B cell (primary cell): ENCODE results near the gene PRR14. TPM values are rescaled to one million over a fixed set of nuclear protein-coding genes. Genes with fewer than 3 reads are reported as not detected.

ENCODE experiments used
- ATAC-seq: fragments of 200-7000 bp; cut with Tn5 transposase; one replicate; pipeline ENCODE4 v1.10.0; 2021; ENCODE audit warnings: low read depth, mild to moderate bottlenecking, moderate number of reproducible peaks, moderate library complexity
- CTCF ChIA-PET: fragments of 350-600 bp; sonication (Branson Sonifier 250); formaldehyde crosslinking; loops from one replicate; lab custom pipeline; 2021; ENCODE audit warnings: antibody characterized with exemption, inconsistent platforms; lab: Charles Lee
- POLR2A ChIA-PET: fragments of 350-600 bp; sonication (Branson Sonifier 250); formaldehyde crosslinking; loops from one replicate; lab custom pipeline; 2021; ENCODE audit warnings: antibody characterized with exemption; lab: Charles Lee
- DNase-seq: peaks from one replicate; pipeline ENCODE4 v3.0.0; 2013
- H2AFZ ChIP-seq: 2 replicates; pipeline ENCODE4 v1.6.1; 2012; ENCODE audit warnings: mild to moderate bottlenecking, low read depth, low read length; ENCODE audit not compliant: insufficient read depth, poor library complexity, severe bottlenecking
- H3K27ac ChIP-seq, 2 donors: 1 replicate in 1 of 2; 2 replicates in 1 of 2; pipeline ENCODE4 v1.5.1; 2012 to 2013; ENCODE audit warnings: low read length in 2 of 2, mild to moderate bottlenecking in 2 of 2, moderate library complexity in 1 of 2
- H3K27me3 ChIP-seq, 4 experiments: fragments of 200-600 bp in 1 of 4; sonication (generic) in 1 of 4; replicated peaks in 1 of 4; 1 replicate in 2 of 4; 2 replicates in 2 of 4; pipeline versions ENCODE4 v1.6.1 to v1.7.0; 2013 to 2016; ENCODE audit warnings: low read length in 3 of 4, mild to moderate bottlenecking in 2 of 4, mixed read lengths in 1 of 4, moderate library complexity in 1 of 4; ENCODE audit not compliant: insufficient read depth in 4 of 4, control insufficient read depth in 3 of 4; ENCODE audit errors: control extremely low read depth in 1 of 4
- H3K36me3 ChIP-seq, 2 experiments: replicated peaks in 1 of 2; 1 replicate in 1 of 2; 2 replicates in 1 of 2; pipeline versions ENCODE4 v1.6.1 to v1.7.1; 2013; ENCODE audit warnings: low read length in 1 of 2; ENCODE audit not compliant: insufficient read depth in 2 of 2, control insufficient read depth in 1 of 2; ENCODE audit errors: control extremely low read depth in 1 of 2, extremely low read depth in 1 of 2
- H3K4me1 ChIP-seq, 2 donors: fragments of 200-600 bp in 1 of 2; sonication (generic) in 1 of 2; 1 replicate in 1 of 2; 2 replicates in 1 of 2; pipeline versions ENCODE4 v1.5.1 to v1.6.1; 2013 to 2017; ENCODE audit warnings: low read length in 2 of 2; ENCODE audit not compliant: control insufficient read depth in 2 of 2, insufficient read depth in 2 of 2
- H3K4me2 ChIP-seq: replicated peaks from 2 replicates; pipeline ENCODE3; 2012; ENCODE audit warnings: mild to moderate bottlenecking, low read depth, low read length; ENCODE audit not compliant: poor library complexity, severe bottlenecking
- H3K4me3 ChIP-seq, 5 experiments: fragments of 200-600 bp in 1 of 5; sonication (generic) in 1 of 5; 1 replicate in 3 of 5; 2 replicates in 2 of 5; pipeline versions ENCODE4 v1.5.1 to v1.7.0; 2011 to 2016; ENCODE audit warnings: low read length in 4 of 5, mild to moderate bottlenecking in 4 of 5, low read depth in 2 of 5, control low read depth in 1 of 5, moderate library complexity in 1 of 5; ENCODE audit not compliant: insufficient read depth in 1 of 5; ENCODE audit errors: control extremely low read depth in 1 of 5, extremely low read depth in 1 of 5
- H3K79me2 ChIP-seq: fragments of 200-600 bp; sonication (generic); one replicate; pipeline ENCODE4 v1.6.0; 2016; ENCODE audit warnings: low read length; ENCODE audit not compliant: control insufficient read depth, insufficient read depth
- H3K9ac ChIP-seq: fragments of 200-600 bp; sonication (generic); 2 replicates; pipeline ENCODE4 v1.6.1; 2017; ENCODE audit warnings: mild to moderate bottlenecking, low read length, moderate library complexity
- H3K9me3 ChIP-seq, 3 donors: one replicate each; pipeline versions ENCODE4 v1.6.1 to v1.7.1; 2013; ENCODE audit warnings: low read length in 2 of 3; ENCODE audit not compliant: control insufficient read depth in 2 of 3, insufficient read depth in 1 of 3; ENCODE audit errors: control extremely low read depth in 1 of 3
- H4K20me1 ChIP-seq: 2 replicates; pipeline ENCODE4 v1.6.0; 2012; ENCODE audit warnings: mild to moderate bottlenecking, low read length; ENCODE audit not compliant: insufficient read depth, control insufficient read depth, poor library complexity, severe bottlenecking
- H3K27ac Mint-ChIP-seq: one replicate; pipeline ENCODE4 v1.8.0; 2021; ENCODE audit warnings: mixed read lengths
- H3K27me3 Mint-ChIP-seq: one replicate; pipeline ENCODE4 v1.8.0; 2021; ENCODE audit warnings: mixed read lengths
- H3K4me1 Mint-ChIP-seq: one replicate; pipeline ENCODE4 v1.8.0; 2021; ENCODE audit warnings: mixed read lengths
- H3K4me3 Mint-ChIP-seq: one replicate; pipeline ENCODE4 v1.8.0; 2021; ENCODE audit warnings: mixed read lengths
- H3K9me3 Mint-ChIP-seq: one replicate; pipeline ENCODE4 v1.8.0; 2022; ENCODE audit warnings: mixed read lengths; ENCODE audit not compliant: insufficient read depth
- CTCF ChIP-seq: fragments of 200-600 bp; IDR thresholded peaks from one replicate; pipeline ENCODE4 v1.8.0; 2022; ENCODE audit warnings: antibody characterized with exemption, mild to moderate bottlenecking
- EZH2 ChIP-seq: IDR thresholded peaks from 2 replicates; pipeline ENCODE4 v1.6.1; 2012; ENCODE audit warnings: borderline replicate concordance, low read depth, mild to moderate bottlenecking, moderate library complexity, low read length; ENCODE audit not compliant: insufficient read depth, poor library complexity, severe bottlenecking
- WGBS: methylation state at CpG from one replicate; pipeline ENCODE4 v1.1.5; 2013; ENCODE audit warnings: missing lambda C conversion rate; ENCODE audit not compliant: insufficient coverage; 5-methylcytosine and 5-hydroxymethylcytosine counted together
- intact Hi-C: fragments of 100-400 bp; cut with micrococcal nuclease; formaldehyde crosslinking; loops from one replicate; pipeline ENCODE4 v1.10.0; 2022
- polyA plus RNA-seq: library from polyadenylated mRNA; depleted of rRNA; stranded (reverse); fragments of >200 nt; gene quantifications from 2 replicates; pipeline ENCODE4 v1.2.3, GENCODE V29; 2012
- total RNA-seq, 2 donors: library from RNA; stranded (reverse); fragments of 120-200 nt in 1 of 2; gene quantifications; 1 replicate in 1 of 2; 2 replicates in 1 of 2; pipeline versions ENCODE4 v1.2.3 to v1.2.4, GENCODE V29; 2013 to 2022

PRR14 gene
- total and polyA plus RNA-seq, 2 donors (not counting 1 experiment from before 2014, with no cell fraction given) = 62.4 to 95.8 TPM

- peak overlapping the region; percentile 92 for H3K4me2 ChIP-seq
- Mint-ChIP-seq H3K4me3 (peak overlapping the region; percentile 95), H3K27me3 (no peaks in the 10 kb centered on the region), H3K27ac (peak overlapping the region; percentile 100), H3K4me1 (peaks cover 29% of the 10 kb centered on the region), H3K9me3 (no peaks in the 10 kb centered on the region)
- peak overlapping the region; percentile 16 to 100 (median 96) for H3K4me3 ChIP-seq
- no peak for DNase-seq
- intact Hi-C loops = loop anchor here (1.0 to 10.0 kb wide), 16 partner anchors 19 to 725 kb away; partner anchors contain the start of genes ALDOA, CFAP119, DCTPP1 and FBRS
- peak overlapping the region; percentile 100 for H3K9ac ChIP-seq
- peaks cover 19 to 25% of the 10 kb centered on the region in 2 donors for H3K4me1 ChIP-seq
- H3K27ac ChIP-seq = peak overlapping the region; percentile 100
- 21% methylated on average over 20 of the region's 26 CpGs for WGBS
- H3K36me3 ChIP-seq = peaks cover 5 to 22% of the 10 kb centered on the region in 2 experiments
- peaks cover 44% of the 10 kb centered on the region for H3K79me2 ChIP-seq
- peaks cover 23% of the 10 kb centered on the region for H4K20me1 ChIP-seq
- H2AFZ ChIP-seq = peak overlapping the region; percentile 86
- no peaks in the 10 kb centered on the region for H3K9me3 ChIP-seq
- H3K27me3 ChIP-seq = no peaks in the 10 kb centered on the region
- peak; percentile 84 for ATAC-seq
- TF ChIP-seq EZH2 = no peak
- no peak for TF ChIP-seq CTCF
- ChIA-PET POLR2A (interaction anchor here (0.6 to 3.4 kb wide), 4 partner anchors 24 to 50 kb away, joined by 3 to 41 read pairs (median 6); partner anchors contain the start of genes FBRS, PHKG2 and PRR14), CTCF (interaction anchor here (0.6 to 2.8 kb wide), 10 partner anchors 11 to 268 kb away, joined by 3 to 29 read pairs (median 4); partner anchors contain the start of genes DCTPP1, FBRS and PRR14)
Measured at GRCh38 chr16:30697264-30698138, 46.7 kb downstream of the PRR14 start.
